ENCODE measurements around the gene HOXC9.
"Not testable (repeated sequence)": the region's sequence is repeated elsewhere in the genome, so short reads cannot be mapped to it uniquely, and the experiment has no call there.

GRCh38 chr12:54042033-54042432 is 42.1 kb downstream of the HOXC9 start:
- not testable (repeated sequence) for TF ChIP-seq CTCF, POLR2A (IDR thresholded peaks at IDR 0.05)
